DMS114 treated with DMSO at 0.1 percent for 48 hours (cell line): ENCODE measurements around the gene LYSMD1.
"Not testable (repeated sequence)": the region's sequence is repeated elsewhere in the genome, so short reads cannot be mapped to it uniquely, and the experiment has no call there.

Experiments used
- DNase-seq: peaks from one replicate; lab custom pipeline; 2025; ENCODE audit not compliant: unreplicated experiment; lab: John Stamatoyannopoulos, UW

Gene LYSMD1, protein sequence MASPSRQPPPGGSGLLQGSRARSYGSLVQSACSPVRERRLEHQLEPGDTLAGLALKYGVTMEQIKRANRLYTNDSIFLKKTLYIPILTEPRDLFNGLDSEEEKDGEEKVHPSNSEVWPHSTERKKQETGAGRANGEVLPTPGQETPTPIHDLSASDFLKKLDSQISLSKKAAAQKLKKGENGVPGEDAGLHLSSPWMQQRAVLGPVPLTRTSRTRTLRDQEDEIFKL

GRCh38 chr1:151165738-151166504 is at the start of gene LYSMD1, which contains the start of gene SCNM1:
Gene LYSMD1, minus strand, starts transcription at chr1:151165902. Its CDS starts 644 bp downstream, at chr1:151165258.
Gene SCNM1, plus strand, starts transcription at chr1:151166144. Its CDS starts 9 bp downstream, at chr1:151166153.
- peak; percentile 99 for DNase-seq

DNA sequence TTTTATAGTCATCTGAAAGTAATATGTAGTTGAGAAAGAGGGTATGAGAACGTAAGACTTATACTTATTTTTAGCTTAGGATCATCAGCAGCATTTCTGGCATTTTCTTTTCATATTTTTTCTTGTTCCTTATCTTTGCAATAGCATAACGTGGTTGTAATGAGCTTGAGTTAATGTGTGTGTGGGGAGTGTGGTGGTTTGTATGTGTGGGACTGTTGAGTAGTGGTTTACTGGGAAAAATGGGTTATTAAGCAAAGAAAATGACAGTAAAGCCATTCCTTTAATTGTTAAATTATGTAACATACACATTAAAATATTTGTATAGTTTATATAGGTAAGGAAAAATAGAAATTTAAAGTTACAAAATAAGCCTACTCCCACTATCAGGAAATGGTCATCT is 47.9 kb upstream of the LYSMD1 start:
- DNase-seq, result no peak

DNA sequence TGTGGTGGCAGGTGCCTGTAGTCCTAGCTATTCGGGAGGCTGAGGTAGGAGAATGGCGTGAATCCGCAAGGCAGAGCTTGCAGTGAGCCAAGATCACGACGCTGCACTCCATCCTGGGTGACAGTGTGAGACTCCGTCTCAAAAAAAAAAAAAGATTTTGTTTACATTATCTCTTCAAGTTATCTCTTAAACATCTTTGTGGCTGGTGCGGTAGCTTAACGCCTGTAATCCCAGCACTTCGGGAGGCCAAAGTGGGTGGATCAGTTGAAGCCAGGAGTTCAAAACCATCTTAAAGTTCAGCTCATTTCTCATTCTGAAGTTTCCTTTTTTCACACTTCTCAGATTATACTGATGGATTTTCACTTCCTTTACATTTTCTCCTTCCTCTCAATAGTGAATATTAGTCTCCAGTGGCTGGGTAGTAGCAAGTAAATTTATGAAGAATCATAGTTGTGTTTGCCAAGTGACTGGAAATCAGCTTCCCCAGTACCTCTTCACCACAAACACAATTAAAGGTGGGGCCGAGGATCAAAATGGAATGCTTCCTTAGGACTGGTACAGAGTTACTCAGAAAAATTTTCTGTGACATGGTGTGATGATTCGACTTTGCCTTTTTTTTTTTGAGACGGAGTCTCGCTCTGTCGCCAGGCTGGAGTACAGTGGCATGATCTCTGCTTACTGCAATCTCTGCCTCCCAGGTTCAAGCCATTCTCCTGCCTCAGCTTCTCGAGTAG is 46.4 kb upstream of the LYSMD1 start:
- no peak for DNase-seq

- DNase-seq, result no peak
Measured at GRCh38 chr1:151210830-151211229, 45.1 kb upstream of the LYSMD1 start.

GRCh38 chr1:151205381-151205965 is 39.8 kb upstream of the LYSMD1 start:
- not testable (repeated sequence) for DNase-seq

- no peak for DNase-seq
Measured at GRCh38 chr1:151199873-151200581, 34.3 kb upstream of the LYSMD1 start.

- peak; percentile 99 for DNase-seq
Measured at GRCh38 chr1:151198254-151199127, 32.8 kb upstream of the LYSMD1 start, which contains the start of gene PIP5K1A. Gene PIP5K1A, plus strand, starts transcription at chr1:151198552. Its CDS starts 445 bp downstream, at chr1:151198997.

DNA sequence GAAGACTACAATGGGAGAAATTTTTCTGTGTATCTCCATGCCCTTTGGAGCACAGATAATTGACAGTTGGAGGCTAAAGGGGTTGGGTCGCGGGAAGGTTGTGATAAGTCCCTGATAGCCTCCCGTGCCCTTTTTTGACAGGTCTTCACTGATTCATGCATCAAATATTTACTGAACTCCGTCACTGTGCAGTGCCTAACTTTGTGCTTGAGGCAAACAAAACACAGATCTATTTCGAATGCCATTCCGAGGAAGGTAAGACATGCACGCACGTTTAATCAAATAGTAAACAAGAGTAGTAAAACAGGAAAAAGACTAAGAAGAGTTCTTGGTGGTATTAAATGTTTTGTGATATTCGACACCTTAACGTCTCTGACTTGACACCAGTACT is 32.2 kb upstream of the LYSMD1 start:
- DNase-seq, result no peak

DNA sequence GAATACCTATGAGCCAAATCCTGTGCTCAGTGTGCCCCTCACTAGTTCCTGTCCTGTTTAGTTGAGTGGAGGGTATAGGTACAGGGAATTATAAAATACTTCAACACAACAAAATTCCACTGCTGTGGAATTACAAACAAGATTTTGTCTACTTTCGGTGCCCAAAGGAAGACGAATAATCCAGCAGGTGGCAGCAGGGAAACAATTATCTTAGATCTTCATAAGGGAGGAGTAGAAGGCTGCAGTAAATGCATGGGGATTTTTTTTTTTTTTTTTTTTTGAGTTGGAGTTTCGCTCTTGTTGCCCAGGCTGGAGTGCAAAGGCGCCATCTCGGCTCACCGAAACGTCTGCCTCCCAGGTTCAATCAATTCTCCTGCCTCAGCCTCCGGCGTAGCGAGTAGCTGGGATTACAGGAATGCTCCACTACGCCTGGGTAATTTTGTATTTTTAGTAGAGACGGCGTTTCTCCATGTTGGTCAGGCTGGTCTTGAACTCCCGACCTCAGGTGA is 30.6 kb upstream of the LYSMD1 start:
- DNase-seq, result peak; percentile 98

DNA sequence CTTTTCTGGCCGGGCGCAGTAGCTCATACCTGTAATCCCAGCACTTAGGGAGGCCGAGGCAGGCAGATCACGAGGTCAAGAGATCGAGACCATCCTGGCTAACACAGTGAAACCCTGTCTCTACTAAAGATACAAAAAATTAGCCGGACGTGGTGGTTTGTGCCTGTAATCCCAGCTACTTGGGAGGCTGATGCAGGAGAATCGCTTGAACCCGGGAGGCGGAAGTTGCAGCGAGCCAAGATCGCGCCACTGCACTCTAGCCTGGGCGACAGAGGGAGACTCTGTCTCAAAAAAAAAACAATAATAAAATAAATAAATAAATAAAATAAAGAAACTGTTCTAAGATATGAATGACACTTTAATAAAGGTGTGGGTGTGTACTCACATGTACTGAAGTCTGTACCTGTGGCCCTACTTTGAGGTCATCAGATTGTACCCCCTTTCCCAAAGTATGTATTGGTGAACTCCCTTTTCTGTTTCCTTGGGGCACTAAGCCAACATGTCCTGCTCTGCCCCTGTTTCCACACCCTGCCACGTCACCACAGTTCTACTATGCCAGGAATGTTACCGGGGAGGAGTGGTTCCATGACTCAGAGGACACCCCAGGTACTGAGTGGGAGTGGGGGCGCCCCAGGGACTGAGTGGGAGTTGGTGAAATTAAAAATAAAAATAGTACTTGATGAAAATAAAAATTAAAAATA is 29.3 kb upstream of the LYSMD1 start:
- peak; percentile 53 for DNase-seq

DNA sequence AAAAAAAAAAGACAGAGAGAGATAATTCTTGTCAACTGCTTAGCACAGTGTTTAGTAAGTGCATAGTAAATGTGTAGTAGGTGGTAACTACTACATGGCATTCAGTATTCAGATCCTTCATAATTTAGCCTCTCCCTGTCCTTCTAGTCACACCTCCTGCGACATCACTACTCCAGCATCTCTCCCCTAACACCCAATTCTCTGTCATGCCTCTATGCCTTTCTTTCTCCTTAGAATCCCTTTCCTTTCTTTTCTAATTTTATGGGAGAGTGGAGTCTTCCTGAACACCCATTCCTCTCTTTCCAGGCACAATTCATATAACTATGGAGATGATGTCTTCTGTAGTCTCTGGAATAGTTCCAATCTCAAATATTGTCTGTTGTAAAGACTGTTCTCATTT is 28.2 kb upstream of the LYSMD1 start:
- no peak for DNase-seq

GRCh38 chr1:151193304-151193703 is 27.6 kb upstream of the LYSMD1 start:
- no peak for DNase-seq

DNA sequence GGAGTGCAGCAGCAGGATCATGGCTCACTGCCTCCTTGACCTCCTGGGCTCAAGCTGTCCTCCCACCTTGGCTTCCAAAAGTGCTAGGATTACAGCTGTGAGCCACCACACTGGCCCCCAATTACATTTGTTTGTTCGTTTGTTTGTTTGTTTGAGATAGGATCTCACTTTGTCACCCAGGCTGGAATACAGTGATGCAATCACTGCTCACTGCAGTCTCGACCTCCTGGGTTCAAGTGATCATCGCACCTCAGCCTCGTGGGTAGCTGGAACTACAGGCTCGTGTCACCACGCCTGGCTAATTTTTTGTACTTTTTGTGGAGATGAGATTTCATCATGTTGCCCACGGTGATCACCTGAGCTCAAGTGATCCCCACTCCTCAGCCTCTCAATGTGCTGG is 26.3 kb upstream of the LYSMD1 start:
- DNase-seq, result no peak

DNA sequence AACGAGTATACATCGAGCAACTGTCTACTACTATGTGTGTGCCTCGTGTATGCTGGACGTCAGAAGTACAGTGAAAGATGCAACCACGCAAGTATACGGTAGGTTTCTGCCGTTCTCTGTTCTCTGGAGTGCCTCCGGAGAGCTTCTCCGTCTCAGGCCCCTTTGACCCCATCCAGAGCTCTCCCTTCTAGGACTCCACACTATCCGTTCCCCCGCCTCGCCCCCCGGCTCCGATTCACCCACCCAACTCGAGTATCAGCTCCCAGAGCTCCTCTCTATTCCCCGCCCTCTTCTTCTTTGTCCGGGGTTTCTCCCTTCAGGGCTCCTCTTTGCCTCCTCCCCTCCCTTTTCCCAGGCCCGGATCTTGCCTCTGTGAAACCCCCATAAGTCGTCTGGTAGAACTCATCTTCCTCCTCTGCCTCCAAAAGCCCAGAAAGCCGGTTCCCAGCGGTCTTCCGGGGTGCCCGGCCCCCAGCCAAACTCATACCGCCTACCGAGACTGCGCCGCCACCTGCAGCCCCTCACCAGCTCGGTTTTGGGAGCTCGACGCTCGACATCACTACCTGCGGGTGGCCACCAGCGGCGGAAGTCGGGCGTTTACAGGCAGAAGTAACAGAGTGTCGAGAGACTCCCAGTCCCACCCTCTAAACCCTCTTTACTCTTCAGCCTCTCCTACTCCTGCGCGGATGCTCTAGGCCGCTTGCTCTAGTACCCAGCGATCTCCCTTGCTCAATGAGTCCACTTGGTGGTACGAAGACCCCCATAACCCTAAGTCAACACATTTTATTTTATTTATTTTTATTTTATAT is 24.1 kb upstream of the LYSMD1 start, which contains the start of gene VPS72:
Gene VPS72 (minus strand): TSS at position 561 of the 809 bp plus-strand sequence. CDS start 76 bp downstream, at position 485.
- peak; percentile 97 for DNase-seq

GRCh38 chr1:151188667-151189066 is 23.0 kb upstream of the LYSMD1 start:
- not testable (repeated sequence) for DNase-seq

- DNase-seq, result no peak
Measured at GRCh38 chr1:151187205-151187604, 21.5 kb upstream of the LYSMD1 start.

GRCh38 chr1:151184211-151184610 is 18.5 kb upstream of the LYSMD1 start:
- DNase-seq, result no peak

DNA sequence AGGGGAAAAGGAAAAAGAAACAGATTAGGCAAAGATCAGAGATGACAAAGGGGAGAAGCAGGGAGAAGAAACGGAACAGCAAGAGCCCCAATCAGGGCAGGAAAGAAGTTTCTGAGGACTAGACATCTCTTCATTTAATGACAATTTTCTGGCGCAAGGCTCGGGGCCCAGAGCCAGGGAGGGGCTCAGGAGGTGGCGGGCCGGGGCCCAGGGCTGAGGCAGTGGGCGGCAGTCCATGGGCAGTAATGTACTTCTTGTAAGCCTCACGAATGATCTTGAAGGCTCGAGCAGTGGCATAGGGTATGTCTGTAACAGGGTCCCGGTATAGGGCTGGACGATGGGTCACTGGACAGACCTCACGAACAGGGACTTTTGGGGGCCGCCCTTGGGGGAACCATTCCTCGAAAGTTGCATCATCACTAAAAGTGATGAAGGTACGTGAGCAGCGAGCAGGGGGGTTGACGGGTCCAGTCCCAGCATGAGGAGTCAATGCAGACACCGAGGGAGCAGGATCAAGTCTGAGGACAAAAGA is 10.9 kb upstream of the LYSMD1 start:
- no peak for DNase-seq
